ENCODE results near the gene PTPRE. TPM values are rescaled to one million over a fixed set of nuclear protein-coding genes. Genes with fewer than 3 reads are reported as not detected.

Gene PTPRE
- total RNA-seq, 1 experiment from 2014 or later: 0.70 TPM

DNA sequence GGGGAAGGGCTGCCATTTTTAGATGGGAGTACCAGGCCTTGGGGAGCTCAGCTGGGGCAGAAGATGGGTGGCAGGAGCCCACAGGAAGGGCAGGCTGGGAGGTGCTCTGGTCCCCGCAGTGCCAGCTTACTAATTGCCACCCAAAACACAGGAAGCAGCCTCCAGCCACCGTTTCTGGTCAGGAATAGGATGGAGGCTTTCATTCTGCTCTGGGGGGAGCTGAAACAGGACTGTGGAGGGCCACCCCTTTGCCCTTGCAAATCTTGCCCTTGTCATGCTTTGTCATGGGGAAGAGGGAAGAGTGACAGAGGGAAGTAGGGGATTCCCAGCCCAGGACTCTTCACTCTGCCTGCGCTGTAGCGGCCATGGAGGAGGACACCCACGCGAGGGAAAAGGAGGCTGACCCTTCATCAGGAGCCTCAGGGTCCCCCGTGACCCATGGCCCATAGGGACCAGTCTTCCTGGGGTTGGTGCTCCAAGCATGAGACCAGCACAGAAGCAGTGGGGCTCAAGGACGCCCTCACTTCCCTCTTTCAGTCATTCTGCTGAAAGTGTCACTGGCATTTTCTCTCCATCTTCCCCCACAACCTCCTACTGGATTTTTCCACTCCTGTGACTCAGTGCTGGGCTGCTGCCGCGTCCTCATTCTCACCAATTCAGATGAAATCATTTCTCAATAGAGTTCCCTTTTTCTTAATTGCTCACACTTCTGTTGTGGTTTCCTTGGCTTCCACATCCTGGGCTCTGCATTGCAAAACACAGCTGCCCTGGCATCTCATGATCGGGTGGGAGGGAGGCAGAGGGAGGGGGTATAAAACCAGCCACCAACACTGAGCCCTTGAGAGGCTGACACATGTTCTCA, 157.4 kb downstream of the PTPRE start:
- no peak overlapping the region for H3K27ac ChIP-seq (ENCODE audit: insufficient read length, low read depth, low read length)
- WGBS (ENCODE audit: extremely low coverage, insufficient read length, low lambda C conversion rate): no CpG with 5 or more reads among the region's 11 CpGs
- H3K27me3 Mint-ChIP-seq (ENCODE audit: low read depth): no peaks in the 10 kb centered on the region
- H2BK15ac ChIP-seq (ENCODE audit: low read depth, low read length): no peak overlapping the region
- no peak overlapping the region for H2BK5ac ChIP-seq (ENCODE audit: insufficient read length, low read length)
- H3T11ph ChIP-seq (ENCODE audit: low read length): no peak overlapping the region
- H3K23me2 ChIP-seq (ENCODE audit: insufficient read length, low read depth, low read length, poor library complexity, severe bottlenecking): no peaks in the 10 kb centered on the region
- H3K23ac ChIP-seq (ENCODE audit: insufficient read length, low read depth, low read length): no peak overlapping the region
- no peak overlapping the region for H2AFZ ChIP-seq (ENCODE audit: low read length)
- H2AK5ac ChIP-seq (ENCODE audit: insufficient read length, low read length): no peak overlapping the region
- no peak overlapping the region for H3K4me3 Mint-ChIP-seq
- no peak overlapping the region for H3K4ac ChIP-seq (ENCODE audit: low read depth, low read length)
- no peak overlapping the region for H3K27ac Mint-ChIP-seq
- H4K20me1 ChIP-seq (ENCODE audit: control insufficient read depth, insufficient read depth, insufficient read length): no peaks in the 10 kb centered on the region
- H3K56ac ChIP-seq (ENCODE audit: insufficient read length, low read depth, low read length): no peak overlapping the region
- no peak overlapping the region for H4K91ac ChIP-seq (ENCODE audit: insufficient read length, low read depth, low read length)
- peaks cover 5% of the 10 kb centered on the region in 2 experiments; a peak in 2 of 5 replicates for H3K9me3 Mint-ChIP-seq
- no peak overlapping the region for H3K4me2 ChIP-seq (ENCODE audit: insufficient read depth, insufficient read length, low read length)
- peaks cover 26 to 27% of the 10 kb centered on the region in 2 experiments for H3K4me1 Mint-ChIP-seq
- no peak overlapping the region for H2BK120ac ChIP-seq (ENCODE audit: low read depth, low read length, poor library complexity, severe bottlenecking)
- no peak overlapping the region for H3K14ac ChIP-seq (ENCODE audit: insufficient read depth, low read length)
- H2BK20ac ChIP-seq (ENCODE audit: low read depth, low read length, poor library complexity, severe bottlenecking): no peak overlapping the region
- no peaks in the 10 kb centered on the region for H3K79me2 ChIP-seq (ENCODE audit: insufficient read depth, low read length)
- no peaks in the 10 kb centered on the region for H3K79me1 ChIP-seq (ENCODE audit: insufficient read depth, low read depth, low read length, poor library complexity, severe bottlenecking)
- peaks cover 4 to 8% (median 6%) of the 10 kb centered on the region in 3 experiments for H3K36me3 Mint-ChIP-seq (ENCODE audit: insufficient read depth in 1 of 3, low read depth in 3 of 3)
- no peak overlapping the region for H4K8ac ChIP-seq (replicated peaks; ENCODE audit: insufficient read length, low read depth, low read length)
- H3K27me3 ChIP-seq (ENCODE audit: insufficient read depth, low read length): no peaks in the 10 kb centered on the region
- H3K4me1 ChIP-seq (ENCODE audit: insufficient read depth, low read length): peaks cover 2% of the 10 kb centered on the region; the same call in 1 of the 2 replicates
- TF ChIP-seq, protein P1, sequence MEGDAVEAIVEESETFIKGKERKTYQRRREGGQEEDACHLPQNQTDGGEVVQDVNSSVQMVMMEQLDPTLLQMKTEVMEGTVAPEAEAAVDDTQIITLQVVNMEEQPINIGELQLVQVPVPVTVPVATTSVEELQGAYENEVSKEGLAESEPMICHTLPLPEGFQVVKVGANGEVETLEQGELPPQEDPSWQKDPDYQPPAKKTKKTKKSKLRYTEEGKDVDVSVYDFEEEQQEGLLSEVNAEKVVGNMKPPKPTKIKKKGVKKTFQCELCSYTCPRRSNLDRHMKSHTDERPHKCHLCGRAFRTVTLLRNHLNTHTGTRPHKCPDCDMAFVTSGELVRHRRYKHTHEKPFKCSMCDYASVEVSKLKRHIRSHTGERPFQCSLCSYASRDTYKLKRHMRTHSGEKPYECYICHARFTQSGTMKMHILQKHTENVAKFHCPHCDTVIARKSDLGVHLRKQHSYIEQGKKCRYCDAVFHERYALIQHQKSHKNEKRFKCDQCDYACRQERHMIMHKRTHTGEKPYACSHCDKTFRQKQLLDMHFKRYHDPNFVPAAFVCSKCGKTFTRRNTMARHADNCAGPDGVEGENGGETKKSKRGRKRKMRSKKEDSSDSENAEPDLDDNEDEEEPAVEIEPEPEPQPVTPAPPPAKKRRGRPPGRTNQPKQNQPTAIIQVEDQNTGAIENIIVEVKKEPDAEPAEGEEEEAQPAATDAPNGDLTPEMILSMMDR (conservative IDR thresholded peaks at IDR 0.05): no peak
- no peak overlapping the region for H4K5ac ChIP-seq (ENCODE audit: insufficient read length, low read depth, low read length)
- no peak overlapping the region for H3K18ac ChIP-seq (ENCODE audit: insufficient read length, low read depth, low read length)
- no peak overlapping the region for H2BK12ac ChIP-seq (ENCODE audit: insufficient read length, low read depth, low read length)
- no peaks in the 10 kb centered on the region for H3K9me3 ChIP-seq (ENCODE audit: control insufficient read depth, low read depth, low read length)
- no peak for DNase-seq
- no peak overlapping the region for H3K9ac ChIP-seq (ENCODE audit: extremely low read depth, insufficient read length, low read length)

Data from H9 (cell line).